Esophagus muscularis mucosa (tissue), 3 donors: ENCODE measurements around the gene MDK.

ENCODE experiments used
- POLR2A ChIP-seq: fragments of 450-650 bp; IDR thresholded peaks from one replicate; pipeline ENCODE4 v1.6.1; 2017; ENCODE audit warnings: antibody characterized with exemption, moderate library complexity, mild to moderate bottlenecking, low read depth
- POLR2AphosphoS5 ChIP-seq, 2 donors: sonication (generic); formaldehyde crosslinking; IDR thresholded peaks; one replicate each; pipeline ENCODE4 v1.6.1; 2017; ENCODE audit warnings: antibody characterized with exemption in 2 of 2
- TF ChIP-seq, protein P1 (sequence below), 3 experiments: fragments of 200-600 bp in 2 of 3; fragments of 450-650 bp in 1 of 3; sonication (generic) in 2 of 3; IDR thresholded peaks; one replicate each; pipeline ENCODE4 v1.5.1; 2017 to 2019; ENCODE audit warnings: antibody characterized with exemption in 3 of 3, mild to moderate bottlenecking in 2 of 3, moderate library complexity in 1 of 3

DNA sequence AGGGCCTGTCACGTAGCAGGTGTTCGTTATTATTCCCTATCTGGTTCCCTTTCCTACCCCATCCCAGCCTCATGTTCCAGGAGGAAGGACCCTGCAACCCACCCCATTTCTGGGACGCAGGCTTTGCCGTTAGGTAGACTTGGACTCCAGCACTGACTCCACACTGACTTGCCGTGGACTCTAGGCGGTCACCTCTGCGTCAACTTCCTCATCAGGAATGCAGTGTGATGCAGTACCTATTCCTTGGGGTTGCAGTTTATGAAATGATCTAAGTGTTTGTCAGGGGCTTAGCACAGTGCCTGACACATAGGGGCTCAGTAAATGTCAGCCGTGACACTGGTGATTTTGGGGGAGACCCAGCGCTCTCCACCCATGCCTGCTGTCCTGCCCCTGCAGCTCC, 17.4 kb upstream of the MDK start:
- TF ChIP-seq, protein P1, sequence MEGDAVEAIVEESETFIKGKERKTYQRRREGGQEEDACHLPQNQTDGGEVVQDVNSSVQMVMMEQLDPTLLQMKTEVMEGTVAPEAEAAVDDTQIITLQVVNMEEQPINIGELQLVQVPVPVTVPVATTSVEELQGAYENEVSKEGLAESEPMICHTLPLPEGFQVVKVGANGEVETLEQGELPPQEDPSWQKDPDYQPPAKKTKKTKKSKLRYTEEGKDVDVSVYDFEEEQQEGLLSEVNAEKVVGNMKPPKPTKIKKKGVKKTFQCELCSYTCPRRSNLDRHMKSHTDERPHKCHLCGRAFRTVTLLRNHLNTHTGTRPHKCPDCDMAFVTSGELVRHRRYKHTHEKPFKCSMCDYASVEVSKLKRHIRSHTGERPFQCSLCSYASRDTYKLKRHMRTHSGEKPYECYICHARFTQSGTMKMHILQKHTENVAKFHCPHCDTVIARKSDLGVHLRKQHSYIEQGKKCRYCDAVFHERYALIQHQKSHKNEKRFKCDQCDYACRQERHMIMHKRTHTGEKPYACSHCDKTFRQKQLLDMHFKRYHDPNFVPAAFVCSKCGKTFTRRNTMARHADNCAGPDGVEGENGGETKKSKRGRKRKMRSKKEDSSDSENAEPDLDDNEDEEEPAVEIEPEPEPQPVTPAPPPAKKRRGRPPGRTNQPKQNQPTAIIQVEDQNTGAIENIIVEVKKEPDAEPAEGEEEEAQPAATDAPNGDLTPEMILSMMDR (IDR thresholded peaks at IDR 0.05), result no peak
- no peak for TF ChIP-seq POLR2A
- no peak for TF ChIP-seq POLR2AphosphoS5 (IDR thresholded peaks at IDR 0.05)
